NCI-H1105 treated with DMSO at 0.1 percent for 48 hours (cell line): ENCODE data around the gene CAB39.

Source experiments
- DNase-seq: peaks from one replicate; lab custom pipeline; 2025; lab: John Stamatoyannopoulos, UW

Gene CAB39

DNA sequence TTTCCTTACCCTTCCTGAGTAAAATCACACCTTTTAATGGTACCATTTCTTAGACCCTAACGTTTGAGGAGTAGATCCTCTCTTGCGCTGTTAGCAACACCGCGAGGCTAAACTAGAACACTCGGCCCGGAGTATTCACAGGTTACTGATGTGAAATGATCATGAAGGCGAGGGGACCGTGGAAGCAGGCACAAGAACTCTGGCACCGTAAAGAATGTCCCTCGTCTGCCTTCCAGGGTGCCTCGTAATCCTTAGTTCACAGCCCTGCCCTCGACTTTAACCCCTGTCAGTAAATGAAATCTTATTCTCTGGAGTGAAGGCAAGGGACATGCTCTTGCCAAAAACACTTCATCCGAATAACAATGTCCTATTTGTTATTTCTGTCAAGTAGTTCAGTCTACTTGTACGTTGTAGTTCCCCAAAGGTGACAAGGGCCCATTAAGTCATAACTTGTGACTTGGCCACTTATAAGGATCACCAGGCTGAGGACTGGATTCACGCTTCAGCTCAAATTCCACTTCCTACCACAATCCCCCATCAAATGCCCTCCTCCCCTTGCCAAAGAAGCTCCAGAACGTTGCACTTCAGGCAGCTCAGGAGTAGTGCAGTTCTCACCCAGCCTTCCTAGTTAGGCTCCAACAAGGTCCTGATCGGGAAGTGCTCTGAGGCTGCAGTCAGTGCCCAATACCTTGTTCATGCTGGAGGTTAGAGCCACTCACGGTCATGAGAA is 108.8 kb downstream of the CAB39 start:
- DNase-seq: no peak

DNA sequence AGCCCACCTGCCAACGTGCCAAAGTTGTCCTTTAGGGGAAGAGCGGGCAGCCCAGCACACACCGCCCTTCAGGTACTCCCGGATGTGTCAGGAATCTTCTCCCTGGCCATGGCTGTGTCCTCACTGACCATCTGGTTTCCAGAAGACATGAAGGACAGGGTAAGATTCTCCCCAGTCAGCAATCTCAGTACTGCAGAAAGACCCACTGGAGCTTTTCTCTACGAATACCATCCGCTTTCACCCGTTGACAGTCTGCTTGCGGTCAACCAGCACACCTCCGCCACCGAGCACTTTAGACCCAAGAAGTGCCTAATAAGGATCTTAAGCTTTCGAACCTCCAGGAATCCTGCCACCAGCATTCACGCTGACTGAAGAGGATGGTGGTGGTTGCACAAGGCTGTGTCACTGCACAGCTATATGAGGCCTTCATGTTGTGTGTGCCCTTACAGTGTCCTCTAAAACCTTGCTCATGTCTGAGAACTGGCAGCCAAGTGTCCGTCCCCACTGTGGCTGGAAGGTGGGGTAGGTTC is 109.4 kb downstream of the CAB39 start:
- DNase-seq: no peak

DNA sequence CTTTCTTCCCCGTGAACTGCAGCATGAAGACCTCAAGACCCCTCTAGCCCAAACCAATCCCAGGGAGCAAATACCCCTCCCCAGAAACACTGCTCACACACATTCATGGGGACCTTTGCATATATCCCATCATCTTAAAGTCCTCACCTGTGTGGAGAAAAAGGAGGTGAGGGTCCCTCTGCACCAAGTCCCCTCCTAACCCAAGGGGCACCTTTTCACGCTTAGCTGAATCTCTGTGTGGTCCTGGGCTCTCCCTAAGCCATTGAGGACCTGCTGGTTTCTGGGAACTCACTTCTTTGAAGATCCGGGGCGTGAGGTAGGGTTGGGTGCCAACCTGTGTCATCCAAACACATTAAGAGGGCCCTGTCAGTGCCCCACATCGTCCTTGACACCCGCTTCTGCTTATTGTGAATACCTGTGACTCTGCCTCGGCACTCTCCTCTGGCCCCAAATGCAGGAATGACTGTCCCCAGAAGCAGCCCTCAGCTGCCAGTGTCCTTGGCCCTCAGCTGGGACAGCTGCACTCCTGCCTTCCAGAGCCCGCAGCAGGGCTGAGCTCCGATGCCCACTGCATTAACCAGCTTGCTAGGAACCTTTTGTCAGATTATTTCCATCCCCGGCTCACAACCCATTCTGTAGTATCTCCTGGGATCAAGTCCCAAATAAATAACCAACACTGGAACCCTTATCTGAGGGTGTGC is 110.8 kb downstream of the CAB39 start:
- DNase-seq: no peak

DNA sequence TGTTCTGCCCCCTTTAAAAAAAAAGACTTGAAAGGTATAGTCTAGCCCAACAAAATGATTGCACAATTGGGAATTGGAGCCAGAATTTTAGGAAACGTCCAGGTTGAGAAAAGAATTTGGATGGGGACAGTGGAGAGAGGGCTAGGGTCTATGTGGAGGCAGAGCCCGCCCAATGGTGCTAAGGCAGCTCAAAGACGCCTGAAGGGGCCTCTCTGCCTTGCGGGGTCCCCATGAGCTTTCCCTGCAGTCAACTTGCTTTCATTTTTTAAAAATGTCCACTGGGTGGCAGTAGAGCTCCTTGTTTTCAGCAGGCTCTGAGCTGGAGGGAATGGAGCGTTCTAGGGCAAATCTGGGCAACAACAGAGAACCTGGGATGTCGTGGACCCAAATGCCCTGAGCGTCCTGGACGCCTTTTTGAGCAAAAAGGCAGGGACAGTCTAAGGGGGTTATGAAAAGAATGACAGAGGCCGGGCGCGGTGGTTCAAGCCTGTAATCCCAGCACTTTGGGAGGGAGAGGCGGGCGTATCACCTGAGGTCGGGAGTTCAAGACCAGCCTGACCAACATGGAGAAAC is 111.8 kb downstream of the CAB39 start:
- DNase-seq: peak; percentile 77

DNA sequence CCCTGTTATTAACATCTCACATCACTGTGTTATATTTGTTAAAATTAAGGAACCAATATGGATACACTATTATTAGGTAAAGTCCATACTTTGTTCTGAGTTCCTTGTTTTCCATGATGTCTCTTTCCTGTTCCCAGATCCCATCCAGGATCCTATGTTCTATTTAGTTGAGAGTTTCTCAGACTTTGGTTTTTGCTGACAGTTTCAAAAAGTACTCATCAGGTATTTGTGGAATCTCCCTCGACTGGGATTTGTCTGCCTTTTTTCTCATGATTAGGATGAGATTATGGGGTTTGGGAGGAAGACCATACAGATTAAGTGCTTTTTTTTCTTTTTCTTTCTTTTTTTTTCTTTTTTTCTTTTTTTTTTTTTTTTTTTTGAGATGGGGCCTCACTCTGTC is 112.7 kb downstream of the CAB39 start:
- DNase-seq: no peak

DNA sequence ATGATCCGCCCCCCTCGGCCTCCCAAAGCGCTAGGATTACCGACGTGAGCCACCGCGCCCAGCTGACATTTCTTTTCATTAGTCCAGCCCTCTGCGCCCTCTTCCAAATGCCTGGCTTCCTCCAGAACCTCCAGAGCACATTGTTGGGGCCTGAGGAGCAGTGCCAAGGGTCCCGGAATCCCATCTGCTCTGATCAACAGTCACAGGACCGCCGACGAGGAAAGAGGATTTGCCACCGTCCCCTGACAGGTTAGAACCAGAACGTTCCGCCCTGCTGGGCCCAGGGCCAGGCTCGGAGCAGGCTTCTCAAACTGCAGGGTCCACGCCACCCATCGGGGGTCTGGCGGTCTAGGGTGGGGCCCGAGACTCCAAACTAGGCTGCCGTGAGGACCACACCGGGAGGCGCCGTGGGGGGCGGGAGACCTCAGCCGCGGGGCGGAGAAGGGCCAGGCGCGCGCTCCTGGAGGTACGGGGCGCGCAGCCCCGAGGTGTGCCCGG is 115.2 kb downstream of the CAB39 start:
- DNase-seq: no peak

DNA sequence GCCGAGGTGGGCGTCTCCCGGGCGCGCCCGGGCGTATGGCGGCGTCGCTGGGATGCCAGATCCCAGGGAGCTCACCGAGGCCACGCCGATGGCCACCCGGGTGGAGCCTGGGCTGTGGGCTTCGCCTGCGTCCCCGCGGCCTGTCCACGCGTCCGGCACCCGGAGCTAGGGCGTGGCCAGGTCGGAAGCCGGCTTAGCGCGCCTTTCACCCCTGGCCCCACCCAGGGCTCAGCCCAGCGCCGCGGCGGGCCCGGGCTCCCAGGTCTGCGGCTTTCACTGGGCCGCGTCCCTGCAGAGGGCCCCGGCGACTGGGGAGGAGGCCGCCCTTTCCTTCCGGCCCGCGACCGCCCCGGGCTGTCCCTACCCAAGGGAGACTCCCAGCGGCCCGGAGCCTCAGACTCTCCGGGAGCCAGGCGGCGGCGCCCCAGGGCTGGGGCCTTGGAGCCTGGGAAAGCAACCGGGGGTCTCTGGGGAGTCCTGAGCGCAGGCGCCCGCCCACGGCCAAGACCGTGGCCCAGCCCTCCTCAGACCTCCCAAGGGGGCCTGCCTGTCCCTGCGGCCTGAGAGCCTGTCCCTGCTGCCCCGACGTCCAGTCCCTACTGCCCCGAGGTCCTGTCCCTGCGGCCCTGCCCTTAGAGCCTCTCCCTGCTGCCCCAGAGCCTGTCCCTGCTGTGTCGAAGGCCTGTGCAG is 115.8 kb downstream of the CAB39 start:
- no peak for DNase-seq

DNA sequence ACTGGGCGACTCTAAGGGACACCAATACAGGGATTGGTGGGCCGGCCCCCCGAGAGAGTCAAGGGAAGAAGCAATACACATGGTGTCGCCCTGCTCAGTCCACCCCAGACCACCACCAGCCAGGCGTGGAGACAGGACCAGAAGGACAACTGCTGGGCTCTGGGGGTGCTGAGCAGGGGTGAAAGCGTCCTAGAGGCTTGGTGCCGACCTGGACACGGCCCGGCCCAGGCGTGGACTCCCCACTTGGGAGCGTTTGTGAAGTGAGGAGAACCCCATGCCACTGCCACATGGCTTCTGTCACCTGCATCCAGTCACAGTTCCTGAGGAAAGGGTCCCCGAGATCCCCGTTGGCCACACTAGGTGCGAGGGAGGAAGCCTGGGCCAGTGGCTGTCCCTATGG is 116.7 kb downstream of the CAB39 start:
- no peak for DNase-seq

DNA sequence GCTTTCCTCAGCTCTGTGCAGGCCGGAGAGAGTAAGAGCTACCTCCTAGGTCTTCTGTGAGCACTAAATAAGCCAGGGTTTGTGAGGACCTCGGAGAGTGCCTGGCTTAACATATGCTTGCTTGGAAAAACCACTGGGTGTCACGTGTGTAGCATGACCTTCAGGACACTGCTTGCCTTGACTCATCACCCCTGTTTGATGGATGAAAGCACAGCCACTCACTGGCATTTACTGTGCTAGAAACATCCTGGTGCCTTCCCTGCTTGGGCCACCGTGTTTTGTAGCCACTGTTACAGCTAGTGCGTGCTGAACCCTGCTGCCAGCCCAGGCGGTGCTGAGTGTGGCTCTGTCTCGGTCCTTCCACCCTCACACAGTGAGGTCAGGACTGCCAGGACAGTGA is 117.3 kb downstream of the CAB39 start:
- DNase-seq: no peak

DNA sequence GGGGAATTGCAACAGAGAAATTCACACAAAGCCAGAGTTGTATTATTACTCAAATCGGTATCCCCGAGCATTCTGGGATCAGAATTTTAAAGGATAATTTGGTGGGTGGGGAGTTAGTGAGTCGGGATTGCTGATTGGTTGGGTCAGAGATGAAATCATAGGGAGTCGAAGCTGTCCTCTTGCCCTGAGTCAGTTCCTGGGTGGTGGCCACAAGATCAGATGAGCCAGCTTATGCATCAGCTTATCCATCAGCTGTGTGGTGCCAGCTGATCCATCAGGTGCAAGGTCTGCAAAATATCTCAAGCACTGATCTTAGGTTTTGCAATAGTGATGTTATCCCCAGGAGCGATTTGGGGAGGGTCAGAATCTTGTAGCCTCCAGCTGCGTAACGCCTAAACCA is 117.8 kb downstream of the CAB39 start:
- no peak for DNase-seq

DNA sequence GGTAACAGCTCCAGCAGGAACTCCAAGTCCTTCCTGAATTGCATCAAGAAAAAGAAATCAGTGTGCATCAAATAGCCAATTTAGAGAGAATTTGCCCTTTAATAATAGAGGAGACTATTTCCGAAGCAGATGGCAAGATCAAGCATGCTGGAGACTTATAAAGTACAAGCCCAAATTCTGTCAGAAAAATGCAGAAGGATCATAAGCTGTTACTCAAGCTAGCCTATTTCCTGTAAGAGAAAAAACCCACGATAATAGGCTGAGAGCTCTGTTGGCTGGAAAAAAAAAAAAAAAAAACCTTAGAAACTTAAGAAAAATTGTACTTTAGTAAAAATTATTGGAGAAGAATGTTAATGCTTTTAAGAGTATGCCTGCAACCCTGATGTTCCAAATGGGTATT is 127.7 kb downstream of the CAB39 start:
- no peak for DNase-seq

DNA sequence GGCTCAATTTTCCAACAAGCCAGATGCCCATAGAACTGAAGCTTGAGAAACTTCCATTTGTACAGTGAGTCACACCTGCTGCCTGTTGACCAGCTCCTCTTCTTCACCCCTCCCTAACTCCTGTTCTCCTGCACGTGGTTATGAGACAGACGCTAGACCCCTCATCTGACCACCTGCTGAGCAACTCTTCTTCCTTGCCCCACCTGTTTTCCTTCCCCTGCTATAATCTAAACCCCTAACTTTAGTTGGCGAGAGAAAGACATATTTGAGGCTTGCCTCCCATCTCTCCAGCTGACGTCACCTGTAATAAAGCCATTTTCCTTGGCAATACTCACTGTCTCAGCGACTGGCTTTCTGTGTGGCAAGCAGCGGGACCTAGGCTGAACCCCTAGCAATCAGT is 129.8 kb downstream of the CAB39 start:
- no peak for DNase-seq

DNA sequence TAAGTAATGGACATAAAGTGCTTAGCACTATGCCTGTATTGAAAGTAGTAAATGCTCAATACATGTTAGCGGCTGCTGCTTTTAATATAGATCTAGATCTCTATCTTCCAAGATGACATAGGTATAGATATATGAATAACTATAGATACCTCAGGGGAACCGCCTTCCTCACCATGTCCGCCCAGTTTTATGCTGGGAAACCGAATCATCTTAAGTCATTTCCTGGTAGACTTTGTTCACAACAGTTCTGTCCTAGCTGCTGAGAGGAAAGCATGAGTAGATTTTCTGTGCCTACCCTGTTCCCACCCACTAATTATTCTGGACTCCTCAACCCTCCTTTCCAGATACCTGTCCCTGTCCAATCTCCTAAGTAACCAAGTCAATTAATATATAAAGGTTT is 130.5 kb downstream of the CAB39 start:
- DNase-seq: no peak

DNA sequence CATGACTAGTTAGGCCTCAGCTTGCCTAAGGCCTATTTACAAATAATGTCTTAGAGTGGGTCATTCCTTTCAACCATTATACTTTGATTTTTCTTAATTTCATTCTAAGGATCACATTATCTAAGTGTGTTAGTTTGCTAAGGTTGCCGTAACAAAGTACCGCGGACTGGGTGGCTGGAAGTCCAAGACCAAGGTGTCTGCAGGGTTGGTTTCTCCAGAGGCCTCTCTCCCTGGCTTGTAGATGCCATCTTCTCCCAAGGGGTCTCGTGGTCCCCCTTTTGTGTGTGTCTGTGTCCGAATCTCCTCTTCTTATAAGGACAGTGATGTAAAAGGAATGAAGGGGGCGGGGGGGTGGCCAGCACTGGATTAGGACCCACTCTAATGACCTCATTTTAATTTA is 133.7 kb downstream of the CAB39 start:
- no peak for DNase-seq

DNA sequence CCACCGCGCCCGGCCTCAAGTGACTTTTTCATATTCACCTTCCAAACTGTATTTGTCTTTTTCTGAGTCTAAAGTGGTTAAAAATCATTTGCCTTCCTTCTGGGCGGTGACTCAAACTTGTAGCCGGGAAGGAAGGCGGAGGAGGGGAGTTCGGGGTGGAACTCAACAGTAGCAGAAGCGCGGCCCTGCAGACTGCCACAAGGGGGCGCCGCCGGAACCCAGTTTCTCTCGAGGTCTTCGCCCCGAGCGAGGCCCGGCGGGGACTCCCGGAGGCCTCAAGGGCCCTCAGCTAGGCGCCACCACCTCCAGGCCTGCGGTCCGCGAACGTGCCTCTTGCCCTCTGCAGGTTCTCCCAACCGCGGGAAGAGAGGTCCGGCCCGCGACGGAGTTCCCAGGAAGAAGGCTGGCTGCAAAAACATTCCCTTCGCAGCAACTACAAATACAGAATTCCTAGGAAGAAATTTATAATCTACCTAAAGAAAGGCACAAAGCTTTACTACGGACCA is 135.3 kb downstream of the CAB39 start:
- DNase-seq: no peak

DNA sequence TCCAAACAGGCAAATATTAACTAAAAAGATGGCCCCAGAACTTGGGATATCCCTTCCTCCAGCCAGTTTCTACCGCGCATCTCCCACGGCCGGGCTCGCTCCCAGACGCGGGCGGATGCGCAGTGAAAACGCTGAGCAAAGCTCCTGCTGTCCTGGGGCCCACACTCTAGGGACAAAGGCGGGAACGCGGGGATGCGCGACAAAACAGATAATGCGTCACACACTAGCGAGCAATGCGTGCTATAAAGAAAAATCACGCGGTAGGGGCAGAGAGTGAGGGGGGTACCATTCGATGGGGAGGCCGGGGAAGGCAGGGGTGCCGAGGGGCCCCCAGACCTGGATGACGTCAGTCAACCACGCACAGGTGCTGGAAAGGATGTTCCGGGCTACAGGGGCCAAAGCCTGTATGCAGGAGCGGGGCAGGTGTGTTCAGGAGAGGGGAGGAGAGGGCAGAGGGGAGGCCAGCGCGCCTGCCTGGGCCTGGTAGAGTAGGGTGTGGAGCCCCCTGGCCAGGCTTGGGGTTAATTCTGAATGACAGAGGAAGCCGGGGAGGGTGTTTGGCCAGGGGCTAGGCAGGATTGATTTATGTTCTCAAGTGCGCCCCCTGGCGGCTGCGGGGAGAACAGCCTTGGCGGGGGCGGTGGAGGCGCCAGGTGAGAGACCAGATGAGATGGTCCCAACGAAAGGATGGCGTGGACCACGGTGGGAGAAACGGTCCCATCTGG is 137.2 kb downstream of the CAB39 start:
- DNase-seq: no peak

DNA sequence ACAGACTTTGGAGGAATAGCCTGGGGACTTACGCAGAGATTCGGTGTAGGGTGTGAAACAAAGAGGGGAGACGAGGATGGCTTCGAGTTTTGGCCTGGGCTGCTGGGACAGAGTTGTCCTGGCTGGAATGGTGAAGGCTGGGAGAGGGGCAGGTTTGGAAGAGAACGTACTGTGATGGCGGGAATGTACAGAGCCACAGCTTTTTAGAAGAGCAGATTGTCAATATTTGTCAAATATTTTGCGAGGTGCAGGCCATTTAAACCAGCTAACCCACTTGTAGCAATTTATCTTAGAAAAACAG is 137.7 kb downstream of the CAB39 start:
- no peak for DNase-seq

DNA sequence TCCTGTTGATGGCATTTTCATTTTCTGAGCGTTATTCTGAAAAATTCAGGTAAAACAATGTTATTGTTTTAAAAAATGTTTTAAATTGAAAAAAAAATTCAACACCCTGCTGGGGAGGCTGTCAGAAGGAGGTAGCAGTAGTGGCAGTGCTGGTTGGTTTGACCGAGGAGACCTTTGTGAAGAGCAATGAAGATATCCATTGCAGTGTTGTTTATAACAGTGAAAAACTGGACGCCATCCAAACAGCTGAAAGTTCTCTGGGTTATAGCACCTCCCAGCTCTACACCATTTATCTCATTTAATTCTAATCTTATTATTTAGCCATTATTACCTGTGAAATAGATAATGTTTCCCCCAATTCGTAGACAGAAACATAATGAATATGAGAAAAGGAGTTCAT is 139.5 kb downstream of the CAB39 start:
- no peak for DNase-seq

DNA sequence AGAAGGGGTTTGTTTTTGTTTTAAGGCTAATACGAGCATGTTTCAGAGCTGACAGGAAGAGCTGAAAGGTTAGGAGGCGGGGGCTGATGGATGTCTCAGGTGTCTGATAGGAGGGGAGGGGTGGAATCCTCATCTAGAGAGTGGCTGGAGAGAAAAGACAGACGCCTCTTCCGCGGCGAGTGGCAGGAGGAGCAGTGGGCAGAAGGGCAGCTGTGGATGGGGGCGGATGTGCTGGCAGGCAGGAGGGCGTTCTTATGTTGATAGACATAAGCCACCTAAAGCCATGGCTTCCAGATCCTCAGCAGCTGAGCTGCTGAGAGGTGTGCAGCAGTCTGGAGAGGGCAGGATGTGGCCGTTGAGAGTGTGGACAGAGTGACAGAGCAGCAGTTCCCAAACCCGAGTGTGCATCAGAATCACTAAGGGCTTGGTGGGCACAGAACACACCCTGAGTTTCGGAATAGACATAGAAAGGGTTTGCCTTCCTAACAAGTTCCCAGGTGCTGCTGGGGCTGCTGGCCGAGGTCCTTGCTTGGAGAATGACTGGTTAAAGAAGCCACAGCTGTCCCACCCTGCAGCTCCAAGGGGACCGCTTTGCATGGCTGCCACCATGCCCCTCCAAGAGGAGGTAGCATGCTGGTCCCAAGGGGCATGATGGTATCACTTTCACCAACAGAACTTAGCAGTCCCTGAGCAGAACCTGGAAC is 149.1 kb downstream of the CAB39 start:
- DNase-seq: no peak

DNA sequence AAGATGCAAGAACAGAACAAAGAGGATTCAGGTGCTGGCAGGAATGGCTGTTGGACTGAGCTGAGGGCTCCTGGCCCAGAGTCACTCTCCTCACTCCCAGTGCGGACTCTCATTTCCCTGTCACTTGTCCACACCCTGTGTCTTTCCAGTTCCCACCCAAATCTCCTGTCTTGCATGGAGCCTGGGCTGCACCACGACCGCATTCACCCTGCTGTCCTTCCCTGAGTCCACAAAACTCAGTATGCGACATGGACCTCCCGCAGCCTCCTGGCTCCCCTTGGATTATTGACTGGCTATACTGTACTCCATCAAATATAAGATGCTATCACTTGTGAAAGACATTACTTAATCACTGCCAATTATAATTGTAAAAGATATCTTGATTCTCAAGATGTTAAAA is 149.7 kb downstream of the CAB39 start:
- no peak for DNase-seq

DNA sequence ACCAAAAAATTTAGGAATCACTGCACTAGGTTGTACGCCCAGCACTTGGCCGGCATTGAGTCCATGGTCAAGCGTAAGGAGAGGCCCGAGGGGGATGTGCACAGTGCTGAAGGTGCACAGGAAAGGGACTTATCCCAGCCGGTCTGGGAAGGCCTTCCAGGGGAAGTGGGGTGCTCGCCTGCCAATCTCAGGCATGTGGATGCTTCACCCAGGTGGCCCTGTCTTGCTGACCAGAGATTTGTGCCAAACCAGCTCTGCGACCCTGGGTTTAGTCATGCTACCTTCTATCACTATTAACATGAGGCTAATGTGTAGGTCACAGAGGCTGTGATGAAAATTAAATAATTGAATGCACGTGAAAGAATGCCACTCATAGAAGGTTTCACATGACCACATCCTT is 150.4 kb downstream of the CAB39 start:
- no peak for DNase-seq
